Upper lobe of left lung (tissue), 6 donors: Measurements from ENCODE around the gene REXO4. TPM values are rescaled to one million over a fixed set of nuclear protein-coding genes. Genes with fewer than 3 reads are reported as not detected.
A peak's percentile ranks its signal among the peaks of the same experiment; 100 is the strongest.

Experiments
- ATAC-seq, 2 donors: fragments of 200-7000 bp; cut with Tn5 transposase; one replicate each; pipeline ENCODE4 v1.9.1; 2022; ENCODE audit warnings: mild to moderate bottlenecking in 2 of 2, moderate library complexity in 2 of 2; ENCODE audit not compliant: low FRiP score in 2 of 2
- DNase-seq, 2 donors: peaks; one replicate each; pipeline ENCODE4 v3.0.0-alpha.2; 2019 to 2020
- H3K27ac ChIP-seq, 4 donors: fragments of 200-600 bp; sonication (generic); one replicate each; pipeline ENCODE4 v1.5.1; 2016 to 2019
- H3K27me3 ChIP-seq, 4 donors: fragments of 200-600 bp; sonication (generic); one replicate each; pipeline ENCODE4 v1.5.1; 2017 to 2019
- H3K36me3 ChIP-seq, 4 donors: fragments of 200-600 bp; sonication (generic); one replicate each; pipeline ENCODE4 v1.5.1; 2016 to 2019
- H3K4me1 ChIP-seq, 4 donors: fragments of 200-600 bp; sonication (generic); one replicate each; pipeline ENCODE4 v1.5.1; 2018 to 2019
- H3K4me3 ChIP-seq, 4 donors: fragments of 200-600 bp; sonication (generic); one replicate each; pipeline ENCODE4 v1.5.1; 2017 to 2019; ENCODE audit warnings: mild to moderate bottlenecking in 2 of 4, moderate library complexity in 1 of 4
- H3K9me3 ChIP-seq, 4 donors: fragments of 200-600 bp; sonication (generic); one replicate each; pipeline ENCODE4 v1.5.1; 2018 to 2019
- CTCF ChIP-seq, 6 experiments: fragments of 450-650 bp in 4 of 6; fragments of 200-600 bp in 2 of 6; sonication (generic) in 2 of 6; IDR thresholded peaks; one replicate each; pipeline ENCODE4 v1.5.1; 2016 to 2019; ENCODE audit warnings: antibody characterized with exemption in 6 of 6
- EP300 ChIP-seq, 4 donors: sonication (generic); formaldehyde crosslinking; IDR thresholded peaks; one replicate each; pipeline ENCODE4 v1.5.1; 2017; ENCODE audit warnings: antibody characterized with exemption in 4 of 4, control low read depth in 2 of 4
- POLR2A ChIP-seq, 4 donors: fragments of 450-650 bp; IDR thresholded peaks; one replicate each; pipeline ENCODE4 v1.5.1; 2016 to 2017; ENCODE audit warnings: antibody characterized with exemption in 4 of 4, mild to moderate bottlenecking in 2 of 4
- POLR2AphosphoS5 ChIP-seq, 2 donors: sonication (generic); formaldehyde crosslinking; IDR thresholded peaks; one replicate each; pipeline ENCODE4 v1.5.1; 2017; ENCODE audit warnings: antibody characterized with exemption in 2 of 2
- WGBS, 2 donors: methylation state at CpG; one replicate each; pipeline ENCODE4 v1.1.5; 2017 to 2018; 5-methylcytosine and 5-hydroxymethylcytosine counted together
- total RNA-seq, 6 donors: library from RNA; depleted of rRNA in 4 of 6; stranded (reverse); fragments of >200 nt in 4 of 6; gene quantifications; one replicate each; pipeline versions ENCODE4 v1.1.0 to v1.2.1, GENCODE V29; 2016 to 2021
- donor health status: DM: no; HTN: no; CAD: no; lungs with moderate emphysema.
- donor health status: DM: no; HTN: yes; CAD: no; lungs with severe emphysema.

The REXO4 gene
- total RNA-seq, 6 donors from 2014 or later, result 14.7 to 34.3 (median 23.1) TPM

- Histone ChIP-seq H3K4me3 (no peak overlapping the region), H3K27ac (peak overlapping the region in 2 of 4 donors; percentile 53 to 64), H3K27me3 (no peaks in the 10 kb centered on the region), H3K36me3 (peaks cover 0 to 20% (median 11%) of the 10 kb centered on the region in 4 donors), H3K4me1 (peaks cover 15 to 47% (median 31%) of the 10 kb centered on the region in 4 donors), H3K9me3 (no peaks in the 10 kb centered on the region)
- peak; percentile 74 to 90 for DNase-seq
- TF ChIP-seq CTCF (IDR thresholded peaks at IDR 0.05), result no peak
- peak in 1 of 2 donors; percentile 9 for TF ChIP-seq POLR2AphosphoS5 (IDR thresholded peaks at IDR 0.05)
- peak in 1 of 2 donors; percentile 77 for ATAC-seq
- WGBS, 2 donors, result 77 to 83% methylated on average over 23 to 24 of the region's 24 CpGs
Measured at GRCh38 chr9:133463864-133464615, 46.2 kb upstream of the REXO4 start.

- Histone ChIP-seq H3K9me3 (no peaks in the 10 kb centered on the region), H3K4me1 (peaks cover 17 to 53% (median 33%) of the 10 kb centered on the region in 4 donors), H3K27ac (peak overlapping the region in 1 of 4 donors; percentile 23), H3K36me3 (peaks cover 0 to 16% (median 10%) of the 10 kb centered on the region in 4 donors), H3K27me3 (no peaks in the 10 kb centered on the region), H3K4me3 (no peak overlapping the region)
- 91 to 95% methylated on average over 21 to 22 of the region's 22 CpGs for WGBS, 2 donors
- peak in 1 of 2 donors; percentile 82 for DNase-seq
- TF ChIP-seq POLR2A (IDR thresholded peaks at IDR 0.05), result no peak
- TF ChIP-seq POLR2AphosphoS5 (IDR thresholded peaks at IDR 0.05), result no peak
- no peak for TF ChIP-seq CTCF (IDR thresholded peaks at IDR 0.05)
- no peak for TF ChIP-seq EP300 (IDR thresholded peaks at IDR 0.05)
- ATAC-seq, result no peak
Measured at GRCh38 chr9:133463234-133463863, 45.5 kb upstream of the REXO4 start.

- 69% methylated on average over 4 of the region's 4 CpGs; no CpG with 5 or more reads in 1 of the 2 donors for WGBS, 2 donors
- Histone ChIP-seq H3K9me3 (no peaks in the 10 kb centered on the region), H3K4me3 (no peak overlapping the region), H3K4me1 (peaks cover 17 to 53% (median 33%) of the 10 kb centered on the region in 4 donors), H3K27me3 (no peaks in the 10 kb centered on the region), H3K27ac (no peak overlapping the region), H3K36me3 (peaks cover 0 to 13% (median 9%) of the 10 kb centered on the region in 4 donors)
- ATAC-seq (no peak), DNase-seq (no peak)
- TF ChIP-seq EP300 (IDR thresholded peaks at IDR 0.05), result no peak
- TF ChIP-seq CTCF (IDR thresholded peaks at IDR 0.05), result no peak
- TF ChIP-seq POLR2A (IDR thresholded peaks at IDR 0.05), result no peak
- no peak for TF ChIP-seq POLR2AphosphoS5 (IDR thresholded peaks at IDR 0.05)
Measured at GRCh38 chr9:133461975-133462374, 44.2 kb upstream of the REXO4 start.

GRCh38 chr9:133460405-133461175 lies 42.8 kb upstream of the REXO4 start:
- TF ChIP-seq EP300 (IDR thresholded peaks at IDR 0.05) (no peak), CTCF (IDR thresholded peaks at IDR 0.05) (no peak), POLR2A (IDR thresholded peaks at IDR 0.05) (peak in 2 of 4 donors; percentile 32 to 41), POLR2AphosphoS5 (IDR thresholded peaks at IDR 0.05) (peak; percentile 42 to 44)
- Histone ChIP-seq H3K4me3 (peak overlapping the region; percentile 78 to 89 (median 86)), H3K4me1 (peaks cover 17 to 53% (median 33%) of the 10 kb centered on the region in 4 donors), H3K36me3 (peaks cover 0 to 7% (median 5%) of the 10 kb centered on the region in 4 donors), H3K9me3 (no peaks in the 10 kb centered on the region), H3K27ac (peak overlapping the region; percentile 91 to 96 (median 94)), H3K27me3 (no peaks in the 10 kb centered on the region)
- WGBS, 2 donors, result 12 to 38% methylated on average over 5 to 27 of the region's 30 CpGs
- DNase-seq, result peak; percentile 72 to 83
- ATAC-seq, result peak in 1 of 2 donors; percentile 27
